PC-3 (cell line): Measurements from ENCODE around the gene KCNK6. TPM values are rescaled to one million over a fixed set of nuclear protein-coding genes. Genes with fewer than 3 reads are reported as not detected.

Experiments
- ATAC-seq: fragments of 200-7000 bp; cut with Tn5 transposase; 2 replicates; pipeline ENCODE4 v1.9.1; 2020; ENCODE audit warnings: mild to moderate bottlenecking, moderate library complexity
- BruUV-seq: library from RNA; stranded (reverse); fragments of 400-500 nt; replicated peaks from 2 replicates; lab custom pipeline; 2021; lab: Mats Ljungman, UMichigan
- CTCF ChIA-PET: fragments of 300-600 bp; sonication (Branson Sonifier 250); formaldehyde crosslinking; loops from one replicate; lab custom pipeline; 2022; ENCODE audit warnings: antibody characterized with exemption; lab: Charles Lee
- POLR2A ChIA-PET: fragments of 300-600 bp; sonication (Branson Sonifier 250); formaldehyde crosslinking; loops from one replicate; lab custom pipeline; 2022; ENCODE audit warnings: antibody characterized with exemption; ENCODE audit not compliant: unreplicated experiment; lab: Charles Lee
- DNase-seq: peaks from one replicate; pipeline ENCODE4 v3.0.0-alpha.2; 2015
- H2AFZ ChIP-seq: fragments of 300-600 bp; sonication (generic); 2 replicates; pipeline ENCODE4 v1.6.0; 2016; ENCODE audit warnings: antibody characterized with exemption, low read length
- H3F3A ChIP-seq: fragments of 300-600 bp; sonication (generic); one replicate; pipeline ENCODE4 v1.6.0; 2017; ENCODE audit warnings: antibody characterized with exemption, low read length, control low read depth, mild to moderate bottlenecking; ENCODE audit not compliant: unreplicated experiment
- H3K27ac ChIP-seq: fragments of 300-600 bp; sonication (generic); 2 replicates; pipeline ENCODE4 v1.5.1; 2016; ENCODE audit warnings: mild to moderate bottlenecking, low read length
- H3K27me3 ChIP-seq: fragments of 300-600 bp; sonication (generic); 2 replicates; pipeline ENCODE4 v1.6.1; 2016; ENCODE audit warnings: low read length, mixed read lengths
- H3K36me3 ChIP-seq: fragments of 300-600 bp; sonication (generic); 2 replicates; pipeline ENCODE4 v1.6.1; 2016; ENCODE audit warnings: low read depth, mixed run types, low read length, mixed read lengths
- H3K4me1 ChIP-seq: fragments of 300-600 bp; sonication (generic); 2 replicates; pipeline ENCODE4 v1.5.1; 2016; ENCODE audit warnings: low read length; ENCODE audit not compliant: insufficient read depth
- H3K4me2 ChIP-seq: fragments of 300-600 bp; sonication (generic); 2 replicates; pipeline ENCODE4 v1.6.0; 2016; ENCODE audit warnings: low read length
- H3K4me3 ChIP-seq: fragments of 300-600 bp; sonication (generic); 2 replicates; pipeline ENCODE4 v1.5.1; 2016; ENCODE audit warnings: mild to moderate bottlenecking, low read length, mixed read lengths
- H3K79me2 ChIP-seq: fragments of 300-600 bp; sonication (generic); 2 replicates; pipeline ENCODE4 v1.6.1; 2017; ENCODE audit warnings: low read length, mixed read lengths
- H3K9ac ChIP-seq: fragments of 300-600 bp; sonication (generic); 2 replicates; pipeline ENCODE4 v1.6.0; 2016; ENCODE audit warnings: mild to moderate bottlenecking, low read length
- H3K9me2 ChIP-seq: fragments of 300-600 bp; sonication (generic); replicated peaks from 2 replicates; pipeline ENCODE4 v1.6.1; 2016; ENCODE audit warnings: mixed run types, low read length, mixed read lengths
- H3K9me3 ChIP-seq: fragments of 300-600 bp; sonication (generic); 2 replicates; pipeline ENCODE4 v1.6.1; 2016; ENCODE audit warnings: low read length, mixed read lengths
- H4K20me1 ChIP-seq: fragments of 300-600 bp; sonication (generic); 2 replicates; pipeline ENCODE4 v1.6.1; 2016; ENCODE audit warnings: low read length, mixed read lengths
- EZH2 ChIP-seq: fragments of 300-600 bp; sonication (generic); IDR thresholded peaks from one replicate; pipeline ENCODE4 v1.6.1; 2017; ENCODE audit warnings: antibody characterized with exemption, mild to moderate bottlenecking, low read length; ENCODE audit not compliant: unreplicated experiment
- EZH2phosphoT487 ChIP-seq: fragments of 300-600 bp; sonication (generic); IDR thresholded peaks from 2 replicates; pipeline ENCODE4 v1.6.1; 2018; ENCODE audit warnings: mild to moderate bottlenecking, antibody characterized with exemption, low read length, borderline replicate concordance
- intact Hi-C: fragments of 100-400 bp; cut with micrococcal nuclease; formaldehyde crosslinking; loops from 2 replicates; pipeline ENCODE4 v1.9.0; 2023
- total RNA-seq: library from RNA; depleted of rRNA; stranded (reverse); fragments of >200 nt; gene quantifications from 2 replicates; pipeline ENCODE4 v1.2.3, GENCODE V29; 2014
- TF ChIP-seq, protein P1 (sequence below): fragments of 300-600 bp; sonication (generic); conservative IDR thresholded peaks from 2 replicates; pipeline ENCODE4 v1.5.1; 2017; ENCODE audit warnings: antibody characterized with exemption, low read depth, mild to moderate bottlenecking, low read length

Gene KCNK6
- total RNA-seq, 1 experiment from 2014 or later = 3.3 TPM

DNA sequence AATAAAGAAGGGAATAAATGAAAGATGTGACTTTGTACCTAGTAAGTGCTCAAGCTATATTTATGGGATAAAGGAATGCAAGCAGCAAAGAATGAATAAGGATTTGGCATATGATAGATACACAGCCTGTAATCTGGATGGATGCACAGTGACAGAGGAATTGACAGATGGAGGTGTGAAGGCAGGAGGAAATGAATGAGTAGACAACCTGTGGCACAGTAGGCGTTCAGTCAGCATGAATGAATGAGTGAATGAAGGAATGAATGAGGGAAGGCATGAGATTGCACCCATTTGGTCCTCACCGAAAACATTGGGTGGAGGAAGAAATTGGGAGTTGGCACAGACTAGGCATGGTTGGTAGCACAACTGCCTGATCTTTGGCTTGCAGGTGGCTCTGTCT lies 49.9 kb downstream of the KCNK6 start:
- CTCF ChIA-PET = no interaction called here
- POLR2A ChIA-PET = no interaction called here
- TF ChIP-seq EZH2phosphoT487 = no peak
- TF ChIP-seq, protein P1, sequence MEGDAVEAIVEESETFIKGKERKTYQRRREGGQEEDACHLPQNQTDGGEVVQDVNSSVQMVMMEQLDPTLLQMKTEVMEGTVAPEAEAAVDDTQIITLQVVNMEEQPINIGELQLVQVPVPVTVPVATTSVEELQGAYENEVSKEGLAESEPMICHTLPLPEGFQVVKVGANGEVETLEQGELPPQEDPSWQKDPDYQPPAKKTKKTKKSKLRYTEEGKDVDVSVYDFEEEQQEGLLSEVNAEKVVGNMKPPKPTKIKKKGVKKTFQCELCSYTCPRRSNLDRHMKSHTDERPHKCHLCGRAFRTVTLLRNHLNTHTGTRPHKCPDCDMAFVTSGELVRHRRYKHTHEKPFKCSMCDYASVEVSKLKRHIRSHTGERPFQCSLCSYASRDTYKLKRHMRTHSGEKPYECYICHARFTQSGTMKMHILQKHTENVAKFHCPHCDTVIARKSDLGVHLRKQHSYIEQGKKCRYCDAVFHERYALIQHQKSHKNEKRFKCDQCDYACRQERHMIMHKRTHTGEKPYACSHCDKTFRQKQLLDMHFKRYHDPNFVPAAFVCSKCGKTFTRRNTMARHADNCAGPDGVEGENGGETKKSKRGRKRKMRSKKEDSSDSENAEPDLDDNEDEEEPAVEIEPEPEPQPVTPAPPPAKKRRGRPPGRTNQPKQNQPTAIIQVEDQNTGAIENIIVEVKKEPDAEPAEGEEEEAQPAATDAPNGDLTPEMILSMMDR = no peak
- TF ChIP-seq EZH2 = no peak

DNA sequence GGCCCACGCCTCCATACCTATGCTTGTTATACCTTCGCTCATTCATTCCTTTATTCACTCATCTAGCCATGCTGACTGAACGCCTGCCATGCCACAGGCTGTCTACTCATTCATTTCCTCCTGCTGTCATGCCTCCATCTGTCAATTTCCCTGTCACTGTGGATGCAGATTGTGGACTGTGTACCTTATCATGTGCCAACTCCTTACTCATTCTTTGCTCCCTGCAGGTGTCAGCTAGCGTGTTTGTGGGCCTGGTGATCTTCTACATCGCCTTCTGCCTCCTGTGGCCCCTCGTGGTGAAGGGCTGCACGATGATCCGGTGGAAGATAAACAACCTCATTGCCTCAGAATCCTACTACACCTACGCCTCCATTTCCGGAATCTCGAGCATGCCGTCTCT lies 50.7 kb downstream of the KCNK6 start:
- ChIA-PET CTCF (no interaction called here), POLR2A (no interaction called here)
- Histone ChIP-seq H3K27me3 (no peaks in the 10 kb centered on the region), H3K36me3 (no peaks in the 10 kb centered on the region), H3K4me2 (no peak overlapping the region), H2AFZ (no peak overlapping the region), H3F3A (no peaks in the 10 kb centered on the region), H3K9me2 (no peaks in the 10 kb centered on the region), H3K4me1 (no peaks in the 10 kb centered on the region), H4K20me1 (no peaks in the 10 kb centered on the region), H3K79me2 (peaks cover 7% of the 10 kb centered on the region), H3K27ac (no peak overlapping the region), H3K9me3 (no peaks in the 10 kb centered on the region), H3K9ac (no peak overlapping the region), H3K4me3 (no peak overlapping the region)
- DNase-seq = no peak
- intact Hi-C loops = no loop called here
- TF ChIP-seq, protein P1 = no peak
- TF ChIP-seq EZH2phosphoT487 (no peak), EZH2 (no peak)
- BruUV-seq = no TSS peak
- ATAC-seq = no peak

More for the DNA sequence above, 49.9 kb downstream of the KCNK6 start:
- Histone ChIP-seq H3K4me3 (no peak overlapping the region), H2AFZ (no peak overlapping the region), H3F3A (no peaks in the 10 kb centered on the region), H3K27ac (no peak overlapping the region), H3K36me3 (no peaks in the 10 kb centered on the region), H3K4me1 (no peaks in the 10 kb centered on the region), H3K9me3 (no peaks in the 10 kb centered on the region), H3K27me3 (no peaks in the 10 kb centered on the region), H3K9ac (no peak overlapping the region), H3K79me2 (no peaks in the 10 kb centered on the region; the same call in 1 of the 2 replicates), H4K20me1 (no peaks in the 10 kb centered on the region), H3K9me2 (no peaks in the 10 kb centered on the region), H3K4me2 (no peak overlapping the region)
- ATAC-seq (no peak), DNase-seq (no peak)
- no TSS peak for BruUV-seq
- intact Hi-C loops = no loop called here

DNA sequence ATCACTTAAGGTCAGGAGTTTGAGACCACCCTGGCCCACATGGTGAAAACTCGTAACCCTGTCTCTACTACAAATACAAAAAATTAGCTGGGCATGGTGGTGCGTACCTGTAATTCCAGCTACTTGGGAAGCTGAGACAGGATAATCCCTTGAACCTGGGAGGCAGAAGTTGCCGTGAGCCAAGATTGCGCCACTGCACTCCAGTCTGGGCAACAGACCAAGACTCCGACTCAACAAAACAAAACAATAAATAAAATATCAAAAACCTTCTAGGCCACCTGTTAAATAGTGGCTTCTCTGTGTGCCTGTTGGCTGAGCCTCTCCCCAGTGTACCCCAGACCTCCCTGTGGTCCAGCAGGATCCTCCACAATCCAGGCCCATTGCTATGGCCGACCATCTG lies 51.4 kb downstream of the KCNK6 start:
- H3K79me2 ChIP-seq = peaks cover 15% of the 10 kb centered on the region
- ATAC-seq (no peak), DNase-seq (no peak)
- ChIA-PET POLR2A (no interaction called here), CTCF (no interaction called here)
- BruUV-seq = no TSS peak
- H3K27ac ChIP-seq = no peak overlapping the region
- peaks cover 5% of the 10 kb centered on the region; the same call in 1 of the 2 replicates for H4K20me1 ChIP-seq
- H3F3A ChIP-seq = no peaks in the 10 kb centered on the region
- no peaks in the 10 kb centered on the region for H3K9me3 ChIP-seq
- H3K4me3 ChIP-seq = no peak overlapping the region
- intact Hi-C loops = no loop called here
- H2AFZ ChIP-seq = no peak overlapping the region
- H3K9me2 ChIP-seq = no peaks in the 10 kb centered on the region
- H3K9ac ChIP-seq = no peak overlapping the region
- no peak overlapping the region for H3K4me2 ChIP-seq
- H3K27me3 ChIP-seq = no peaks in the 10 kb centered on the region
- no peaks in the 10 kb centered on the region for H3K36me3 ChIP-seq
- peaks cover 6% of the 10 kb centered on the region for H3K4me1 ChIP-seq
- TF ChIP-seq EZH2 (no peak), EZH2phosphoT487 (no peak)
- TF ChIP-seq, protein P1 = no peak
